Left lung (tissue), 10 donors: Measurements from ENCODE around the gene AWAT1. TPM values are rescaled to one million over a fixed set of nuclear protein-coding genes. Genes with fewer than 3 reads are reported as not detected.

Source experiments
- ATAC-seq: fragments of 200-7000 bp; cut with Tn5 transposase; one replicate; pipeline ENCODE4 v1.9.1; 2020; ENCODE audit warnings: moderate library complexity
- DNase-seq, 4 donors: peaks; one replicate each; pipeline ENCODE4 v3.0.0-alpha.2; 2013 to 2020
- H3K27ac ChIP-seq, 2 donors: fragments of 200-600 bp; sonication (generic) in 1 of 2; one replicate each; pipeline versions ENCODE4 v1.5.0 to v1.8.0; 2020 to 2021
- H3K27me3 ChIP-seq, 2 donors: fragments of 200-600 bp; sonication (generic) in 1 of 2; one replicate each; pipeline versions ENCODE4 v1.5.0 to v1.8.0; 2020 to 2021
- H3K36me3 ChIP-seq, 2 donors: fragments of 200-600 bp; sonication (generic) in 1 of 2; one replicate each; pipeline versions ENCODE4 v1.5.0 to v1.8.0; 2020 to 2021
- H3K4me1 ChIP-seq, 2 donors: fragments of 200-600 bp; one replicate each; pipeline ENCODE4 v1.8.0; 2021
- H3K4me3 ChIP-seq, 2 donors: fragments of 200-600 bp; sonication (generic) in 1 of 2; one replicate each; pipeline versions ENCODE4 v1.5.0 to v1.8.0; 2020 to 2021; ENCODE audit warnings: mild to moderate bottlenecking in 1 of 2
- H3K9me3 ChIP-seq, 2 donors: fragments of 200-600 bp; sonication (generic) in 1 of 2; one replicate each; pipeline versions ENCODE4 v1.5.0 to v1.8.0; 2020 to 2021
- intact Hi-C, 2 donors: fragments of 100-400 bp; cut with DNase I; formaldehyde crosslinking; loops; one replicate each; pipeline versions ENCODE4 v1.11.2 to v1.14.2; 2022
- polyA plus RNA-seq, 6 donors: library from polyadenylated mRNA; unstranded; fragments of 120-200 nt; gene quantifications; one replicate each; pipeline ENCODE4 v1.2.1, GENCODE V29; 2013; ENCODE audit not compliant: insufficient read length in 6 of 6
- total RNA-seq, 2 donors: library from RNA; stranded (reverse); fragmentation: NEBNext Ultra II Directional; extraction: Animal tissue kit (Norgen Biotek cat#: 25700); gene quantifications; one replicate each; pipeline ENCODE4 v1.2.1, GENCODE V29; 2021
- TF ChIP-seq, protein P1 (sequence below), 2 donors: fragments of 200-600 bp; sonication (generic) in 1 of 2; IDR thresholded peaks; one replicate each; pipeline versions ENCODE4 v1.5.0 to v1.8.0; 2021; ENCODE audit warnings: antibody characterized with exemption in 2 of 2
- donor health status: DM: no; HTN: yes; CAD: no.
- donor health status: DM: no; HTN: no; CAD: no.

AWAT1 gene
- total and polyA plus RNA-seq, 8 donors: 0.13 to 0.36 (median 0.13) TPM; not detected in 5

DNA sequence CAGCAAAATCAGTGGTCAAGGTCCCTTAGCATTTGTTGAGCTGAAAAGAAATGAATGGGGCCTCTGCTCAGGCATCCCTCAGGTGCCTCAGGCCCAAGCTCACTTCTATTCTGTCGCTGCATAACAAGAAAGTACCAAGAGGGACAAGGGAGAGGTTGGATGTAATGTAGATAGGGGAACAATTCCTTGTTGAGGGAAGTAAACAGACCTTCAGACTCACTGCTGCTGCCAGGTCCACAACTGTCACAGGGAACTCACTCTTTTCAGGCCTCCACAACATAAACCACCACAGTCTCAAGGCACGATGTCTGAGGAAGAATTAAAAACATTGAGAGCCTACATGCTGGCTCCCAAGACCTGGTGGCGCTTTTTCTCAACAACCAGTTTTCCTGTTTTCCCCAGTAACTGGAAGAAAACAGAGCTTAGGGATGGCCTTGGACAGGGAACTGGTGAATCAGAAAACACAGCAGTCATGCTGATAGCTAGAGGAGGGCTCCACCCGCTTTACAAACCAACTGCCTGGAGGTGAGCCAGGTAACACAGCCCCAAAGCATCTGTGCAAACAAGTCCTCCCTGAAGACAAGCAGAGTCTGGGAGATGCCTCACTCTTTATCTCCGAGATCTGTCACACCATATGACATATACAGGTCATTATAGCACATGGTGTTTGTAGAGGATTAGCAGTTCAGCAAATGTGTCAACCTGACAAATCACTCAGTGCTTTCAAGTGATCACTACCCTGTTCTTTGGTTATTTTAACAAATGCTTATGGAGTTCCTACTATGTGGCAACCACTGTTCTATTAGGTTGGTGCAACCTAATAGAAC, 14.3 kb upstream of the AWAT1 start:
- H3K4me1 ChIP-seq: no peaks in the 10 kb centered on the region
- H3K4me3 ChIP-seq: no peak overlapping the region
- no peak overlapping the region for H3K27ac ChIP-seq
- no peaks in the 10 kb centered on the region for H3K9me3 ChIP-seq
- ATAC-seq (no peak), DNase-seq (no peak)
- TF ChIP-seq, protein P1, sequence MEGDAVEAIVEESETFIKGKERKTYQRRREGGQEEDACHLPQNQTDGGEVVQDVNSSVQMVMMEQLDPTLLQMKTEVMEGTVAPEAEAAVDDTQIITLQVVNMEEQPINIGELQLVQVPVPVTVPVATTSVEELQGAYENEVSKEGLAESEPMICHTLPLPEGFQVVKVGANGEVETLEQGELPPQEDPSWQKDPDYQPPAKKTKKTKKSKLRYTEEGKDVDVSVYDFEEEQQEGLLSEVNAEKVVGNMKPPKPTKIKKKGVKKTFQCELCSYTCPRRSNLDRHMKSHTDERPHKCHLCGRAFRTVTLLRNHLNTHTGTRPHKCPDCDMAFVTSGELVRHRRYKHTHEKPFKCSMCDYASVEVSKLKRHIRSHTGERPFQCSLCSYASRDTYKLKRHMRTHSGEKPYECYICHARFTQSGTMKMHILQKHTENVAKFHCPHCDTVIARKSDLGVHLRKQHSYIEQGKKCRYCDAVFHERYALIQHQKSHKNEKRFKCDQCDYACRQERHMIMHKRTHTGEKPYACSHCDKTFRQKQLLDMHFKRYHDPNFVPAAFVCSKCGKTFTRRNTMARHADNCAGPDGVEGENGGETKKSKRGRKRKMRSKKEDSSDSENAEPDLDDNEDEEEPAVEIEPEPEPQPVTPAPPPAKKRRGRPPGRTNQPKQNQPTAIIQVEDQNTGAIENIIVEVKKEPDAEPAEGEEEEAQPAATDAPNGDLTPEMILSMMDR (IDR thresholded peaks at IDR 0.05): no peak
- no peaks in the 10 kb centered on the region for H3K36me3 ChIP-seq
- H3K27me3 ChIP-seq: no peaks in the 10 kb centered on the region
- intact Hi-C loops: no loop called here

DNA sequence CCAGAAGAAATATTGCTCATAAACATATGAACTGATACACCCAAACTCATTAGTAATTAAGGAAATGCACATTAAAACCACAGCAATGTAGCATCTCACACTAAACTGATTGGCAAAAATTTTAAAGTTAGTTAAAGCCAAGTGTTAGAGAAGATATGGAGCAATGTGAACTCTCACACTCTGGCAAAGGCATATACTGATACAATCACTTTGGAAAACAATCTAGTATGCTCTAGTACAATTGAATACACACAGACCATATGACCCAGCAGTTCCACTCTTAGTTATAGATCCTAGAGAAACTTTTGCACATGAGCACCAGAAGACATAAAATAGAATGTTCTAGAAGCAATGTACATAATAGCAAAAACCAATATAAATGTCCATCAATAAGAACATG, 8.4 kb upstream of the AWAT1 start:
- H3K4me1 ChIP-seq: no peaks in the 10 kb centered on the region
- no peak for DNase-seq
- no peaks in the 10 kb centered on the region for H3K36me3 ChIP-seq
- intact Hi-C loops: no loop called here
- H3K27me3 ChIP-seq: no peaks in the 10 kb centered on the region
- no peaks in the 10 kb centered on the region for H3K9me3 ChIP-seq
- TF ChIP-seq, protein P1 (IDR thresholded peaks at IDR 0.05): no peak
- H3K27ac ChIP-seq: no peak overlapping the region
- H3K4me3 ChIP-seq: no peak overlapping the region
- ATAC-seq: no peak

DNA sequence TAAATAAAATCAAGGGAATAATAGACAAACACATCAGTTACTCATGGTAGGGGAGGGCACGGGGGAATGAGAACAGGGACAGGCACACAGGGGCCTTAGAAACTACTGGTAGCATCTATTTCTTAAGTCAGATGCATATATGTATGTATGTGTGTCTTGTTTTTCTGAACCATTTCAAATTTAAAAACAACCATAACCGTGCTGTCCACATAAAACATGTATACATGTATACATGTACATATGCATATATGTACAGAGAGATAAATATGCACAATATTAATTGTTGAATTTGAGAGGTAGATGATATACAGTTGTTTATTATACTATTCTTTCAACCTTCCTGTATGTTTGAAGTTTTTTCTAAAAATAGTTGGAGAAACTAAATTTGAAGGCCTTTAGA, 7.8 kb upstream of the AWAT1 start:
- Histone ChIP-seq H3K4me3 (no peak overlapping the region), H3K27ac (no peak overlapping the region), H3K4me1 (no peaks in the 10 kb centered on the region), H3K36me3 (no peaks in the 10 kb centered on the region), H3K27me3 (no peaks in the 10 kb centered on the region), H3K9me3 (no peaks in the 10 kb centered on the region)
- ATAC-seq (no peak), DNase-seq (no peak)
- intact Hi-C loops: no loop called here
- TF ChIP-seq, protein P1 (IDR thresholded peaks at IDR 0.05): no peak

DNA sequence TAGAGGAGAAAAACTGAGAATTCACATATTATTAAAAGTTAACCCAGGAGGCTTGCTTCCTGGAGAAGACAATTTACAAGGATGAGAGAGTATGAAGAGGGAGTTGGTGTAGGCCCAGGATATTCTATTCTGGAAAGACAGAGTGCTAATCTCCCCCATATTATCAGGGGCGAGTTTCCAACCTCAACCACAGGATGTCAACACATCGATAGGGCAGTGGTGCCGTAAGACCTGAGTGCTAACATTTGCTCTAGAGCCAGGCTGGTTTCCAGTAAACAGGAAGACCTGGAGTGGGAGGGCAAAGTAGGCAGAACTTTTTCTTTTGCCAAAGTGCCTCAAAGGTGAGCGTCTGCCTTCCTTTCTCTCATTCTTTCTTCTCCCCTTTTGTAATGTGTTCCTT, 2.8 kb upstream of the AWAT1 start:
- intact Hi-C loops: no loop called here
- TF ChIP-seq, protein P1 (IDR thresholded peaks at IDR 0.05): no peak
- Histone ChIP-seq H3K9me3 (no peaks in the 10 kb centered on the region), H3K27ac (no peak overlapping the region), H3K36me3 (no peaks in the 10 kb centered on the region), H3K4me1 (no peaks in the 10 kb centered on the region), H3K27me3 (no peaks in the 10 kb centered on the region), H3K4me3 (no peak overlapping the region)
- ATAC-seq: no peak
- no peak for DNase-seq

DNA sequence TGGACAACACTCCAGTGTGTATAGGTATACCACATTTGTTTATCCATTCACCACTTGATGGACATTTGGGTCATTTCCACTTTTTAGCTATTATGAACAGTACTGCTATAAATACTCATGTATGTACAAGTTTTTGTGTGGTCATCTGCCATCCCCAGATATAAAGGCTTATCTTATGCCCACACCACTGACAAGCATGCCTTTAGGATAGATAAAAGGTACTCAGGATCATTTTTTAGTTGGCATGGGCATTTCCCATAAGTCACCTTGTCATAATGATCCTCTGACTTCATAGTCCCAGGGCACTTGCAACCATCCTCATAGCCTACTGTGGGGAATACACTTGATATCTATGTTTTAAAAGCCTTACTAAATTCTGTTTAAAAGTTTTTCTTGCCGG, 6.3 kb downstream of the AWAT1 start:
- no peak overlapping the region for H3K27ac ChIP-seq
- TF ChIP-seq, protein P1 (IDR thresholded peaks at IDR 0.05): no peak
- no peaks in the 10 kb centered on the region for H3K9me3 ChIP-seq
- H3K27me3 ChIP-seq: no peaks in the 10 kb centered on the region
- no peaks in the 10 kb centered on the region for H3K4me1 ChIP-seq
- ATAC-seq (no peak), DNase-seq (no peak)
- intact Hi-C loops: no loop called here
- no peaks in the 10 kb centered on the region for H3K36me3 ChIP-seq
- no peak overlapping the region for H3K4me3 ChIP-seq
